ENCODE results near the gene ZNF467. TPM values are rescaled to one million over a fixed set of nuclear protein-coding genes. Genes with fewer than 3 reads are reported as not detected.

Gene ZNF467
- total RNA-seq, 1 donor from 2014 or later: 2.3 TPM

DNA sequence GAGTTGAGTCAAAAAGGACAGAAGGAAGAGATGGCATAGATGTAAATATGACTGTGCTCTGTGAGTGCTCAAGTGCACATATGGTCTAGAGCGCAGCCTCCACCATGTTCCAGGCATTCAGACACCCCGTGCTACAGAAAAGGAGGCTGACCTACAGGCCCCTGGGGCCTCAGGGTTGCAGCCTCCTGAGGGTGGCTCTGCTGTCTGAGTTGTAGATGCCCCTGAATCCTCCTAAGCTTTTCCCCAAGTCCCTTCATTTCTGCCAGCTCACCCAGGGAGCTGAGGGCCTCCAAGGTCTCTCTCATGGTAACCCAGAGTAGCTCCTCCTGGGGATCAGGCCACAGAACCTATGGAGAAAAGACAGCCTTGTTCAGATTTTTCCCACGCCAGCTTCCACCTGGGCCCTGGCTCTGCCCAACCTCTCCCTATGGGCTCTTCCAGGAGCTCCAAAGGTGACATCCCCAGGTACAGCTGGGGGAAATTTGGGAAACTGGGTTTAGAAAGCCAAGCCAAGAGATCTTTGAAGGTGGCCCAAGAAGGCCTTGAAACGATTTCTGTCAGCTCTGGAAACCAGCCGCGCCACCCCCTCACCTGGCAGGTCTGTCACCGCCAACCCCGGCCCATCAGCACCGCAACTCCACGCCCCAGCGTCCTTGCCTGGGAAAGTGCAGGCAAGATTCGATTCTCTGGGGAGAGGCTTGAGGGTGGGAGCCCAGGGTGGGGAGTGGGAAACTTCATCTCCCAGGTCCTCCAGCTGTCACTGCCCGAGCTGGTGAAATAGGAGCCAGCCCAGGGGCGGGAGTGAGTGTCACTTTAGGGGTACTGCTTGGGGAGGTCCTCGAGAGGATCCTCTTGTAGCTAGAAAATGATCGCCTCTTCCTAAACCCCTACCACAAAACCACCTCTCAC is 2.4 kb downstream of the ZNF467 start:
- H3K4me1 Mint-ChIP-seq: peaks cover 17% of the 10 kb centered on the region
- H3K27me3 Mint-ChIP-seq (ENCODE audit: low read depth): peaks cover 65% of the 10 kb centered on the region
- H3K9me3 Mint-ChIP-seq: no peaks in the 10 kb centered on the region
- H3K27ac Mint-ChIP-seq (ENCODE audit: unreplicated experiment): no peak overlapping the region
- peaks cover 3% of the 10 kb centered on the region for H3K36me3 Mint-ChIP-seq (ENCODE audit: low read depth)
- TF ChIP-seq, protein P1, sequence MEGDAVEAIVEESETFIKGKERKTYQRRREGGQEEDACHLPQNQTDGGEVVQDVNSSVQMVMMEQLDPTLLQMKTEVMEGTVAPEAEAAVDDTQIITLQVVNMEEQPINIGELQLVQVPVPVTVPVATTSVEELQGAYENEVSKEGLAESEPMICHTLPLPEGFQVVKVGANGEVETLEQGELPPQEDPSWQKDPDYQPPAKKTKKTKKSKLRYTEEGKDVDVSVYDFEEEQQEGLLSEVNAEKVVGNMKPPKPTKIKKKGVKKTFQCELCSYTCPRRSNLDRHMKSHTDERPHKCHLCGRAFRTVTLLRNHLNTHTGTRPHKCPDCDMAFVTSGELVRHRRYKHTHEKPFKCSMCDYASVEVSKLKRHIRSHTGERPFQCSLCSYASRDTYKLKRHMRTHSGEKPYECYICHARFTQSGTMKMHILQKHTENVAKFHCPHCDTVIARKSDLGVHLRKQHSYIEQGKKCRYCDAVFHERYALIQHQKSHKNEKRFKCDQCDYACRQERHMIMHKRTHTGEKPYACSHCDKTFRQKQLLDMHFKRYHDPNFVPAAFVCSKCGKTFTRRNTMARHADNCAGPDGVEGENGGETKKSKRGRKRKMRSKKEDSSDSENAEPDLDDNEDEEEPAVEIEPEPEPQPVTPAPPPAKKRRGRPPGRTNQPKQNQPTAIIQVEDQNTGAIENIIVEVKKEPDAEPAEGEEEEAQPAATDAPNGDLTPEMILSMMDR (conservative IDR thresholded peaks at IDR 0.05): no peak
- peak overlapping the region; percentile 66 for H3K4me3 Mint-ChIP-seq
- DNase-seq (ENCODE audit: low read depth, low spot score): no peak

DNA sequence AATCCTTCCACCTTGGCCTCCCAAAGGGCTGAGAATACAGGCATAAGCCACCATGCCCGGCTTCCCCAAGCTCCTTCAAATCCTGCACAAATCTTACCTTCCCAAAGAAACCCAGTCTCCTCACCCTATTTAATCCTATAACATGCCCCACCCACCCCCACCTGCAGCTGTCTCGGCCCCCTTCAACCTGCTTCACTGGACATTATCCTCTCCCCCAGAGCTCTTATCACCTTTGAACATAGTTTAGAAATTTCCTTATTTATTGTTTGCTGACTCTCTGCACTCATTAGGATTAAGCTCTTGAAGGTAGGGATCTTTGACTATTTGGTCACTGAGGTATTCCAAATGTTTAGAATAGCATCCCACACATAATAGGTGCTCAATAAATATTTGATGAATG is 3.5 kb downstream of the ZNF467 start:
- TF ChIP-seq, protein P1 (conservative IDR thresholded peaks at IDR 0.05): no peak
- no peak for DNase-seq (ENCODE audit: low read depth, low spot score)
- Mint-ChIP-seq H3K36me3 (ENCODE audit: low read depth) (peaks cover 3% of the 10 kb centered on the region), H3K4me1 (peaks cover 16% of the 10 kb centered on the region), H3K9me3 (no peaks in the 10 kb centered on the region), H3K4me3 (no peak overlapping the region), H3K27ac (ENCODE audit: unreplicated experiment) (no peak overlapping the region), H3K27me3 (ENCODE audit: low read depth) (peaks cover 70% of the 10 kb centered on the region)

DNA sequence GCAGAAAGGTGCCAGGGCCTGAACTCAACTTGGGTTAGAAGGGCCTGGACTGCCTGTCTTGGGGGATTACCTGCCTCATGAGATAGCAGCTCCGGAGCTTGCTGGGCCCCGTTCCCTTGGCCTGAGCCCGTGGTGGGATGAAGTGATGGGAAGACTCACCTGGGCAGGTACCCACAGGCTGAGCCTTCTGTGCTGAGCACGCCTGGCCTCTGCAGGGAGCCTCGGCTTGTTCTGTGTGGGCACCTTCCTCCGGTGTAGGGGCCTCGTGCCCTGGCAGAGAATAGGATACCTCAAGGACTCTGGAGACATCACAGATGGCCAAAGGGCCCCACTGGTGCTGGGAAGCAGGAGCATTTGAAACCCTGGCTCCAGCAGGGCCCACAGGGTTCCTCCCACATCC is 4.5 kb downstream of the ZNF467 start:
- Mint-ChIP-seq H3K36me3 (ENCODE audit: low read depth) (peaks cover 3% of the 10 kb centered on the region), H3K4me3 (no peak overlapping the region), H3K4me1 (peaks cover 10% of the 10 kb centered on the region), H3K9me3 (no peaks in the 10 kb centered on the region), H3K27ac (ENCODE audit: unreplicated experiment) (no peak overlapping the region), H3K27me3 (ENCODE audit: low read depth) (peaks cover 71% of the 10 kb centered on the region)
- TF ChIP-seq, protein P1 (conservative IDR thresholded peaks at IDR 0.05): no peak
- no peak for DNase-seq (ENCODE audit: low read depth, low spot score)

DNA sequence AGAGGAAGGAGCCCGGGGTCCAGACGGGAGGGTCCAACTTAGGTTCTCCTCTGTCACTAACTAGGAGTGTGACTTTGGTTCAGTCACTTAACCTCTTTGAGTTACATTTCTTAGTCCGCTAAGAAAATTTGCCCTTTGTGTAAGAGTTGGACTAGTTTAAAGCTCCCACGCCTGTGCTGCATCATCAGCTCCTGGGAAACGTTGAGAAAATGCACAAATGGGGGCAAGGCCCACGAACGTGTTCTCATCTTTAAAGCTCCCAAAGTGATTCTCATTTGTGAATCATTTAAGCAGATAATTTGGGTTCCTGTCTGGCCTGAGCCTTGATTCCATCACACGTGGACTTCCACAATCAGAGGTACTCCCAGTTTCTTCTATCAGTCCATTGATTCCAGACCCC is 6.3 kb downstream of the ZNF467 start:
- Mint-ChIP-seq H3K9me3 (no peaks in the 10 kb centered on the region), H3K4me1 (peaks cover 10% of the 10 kb centered on the region)

DNA sequence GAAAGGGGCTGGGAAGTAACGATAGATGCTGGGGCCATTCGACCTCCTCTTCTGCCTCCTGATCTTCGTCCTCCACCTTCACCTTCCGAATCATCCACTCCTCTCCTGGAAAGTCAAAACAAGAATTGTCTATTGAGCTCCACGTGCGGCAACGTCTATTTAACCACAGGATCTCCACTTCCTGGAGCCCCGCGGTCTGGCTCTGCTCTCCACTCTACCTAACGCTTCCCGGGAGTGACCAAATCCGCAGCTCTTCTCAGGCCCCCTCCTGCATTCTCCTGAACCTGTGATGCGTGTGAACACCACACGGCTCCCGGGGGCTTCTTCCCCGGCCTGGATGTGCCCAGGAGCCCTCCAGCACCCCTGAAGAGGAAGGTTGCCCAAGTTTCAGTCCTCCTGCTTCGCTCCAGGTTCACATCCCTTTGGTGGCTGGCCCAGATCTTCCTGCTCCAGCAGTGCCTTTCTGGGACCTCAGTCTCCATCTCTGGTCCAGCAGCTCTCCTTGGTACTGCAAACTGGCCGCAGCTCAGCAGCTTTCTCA is 7.2 kb downstream of the ZNF467 start:
- peaks cover 90% of the 10 kb centered on the region for H3K27me3 Mint-ChIP-seq (ENCODE audit: low read depth)
- peaks cover 10% of the 10 kb centered on the region for H3K4me1 Mint-ChIP-seq
- TF ChIP-seq, protein P1 (conservative IDR thresholded peaks at IDR 0.05): no peak

More for the DNA sequence above, 6.3 kb downstream of the ZNF467 start:
- DNase-seq (ENCODE audit: low read depth, low spot score): no peak
- no peak overlapping the region for H3K27ac Mint-ChIP-seq (ENCODE audit: unreplicated experiment)
- TF ChIP-seq, protein P1 (conservative IDR thresholded peaks at IDR 0.05): no peak
- H3K4me3 Mint-ChIP-seq: no peak overlapping the region
- H3K27me3 Mint-ChIP-seq (ENCODE audit: low read depth): peaks cover 87% of the 10 kb centered on the region
- peaks cover 6% of the 10 kb centered on the region for H3K36me3 Mint-ChIP-seq (ENCODE audit: low read depth)

More for the DNA sequence above, 7.2 kb downstream of the ZNF467 start:
- DNase-seq (ENCODE audit: low read depth, low spot score): no peak
- Mint-ChIP-seq H3K27ac (ENCODE audit: unreplicated experiment) (no peak overlapping the region), H3K36me3 (ENCODE audit: low read depth) (peaks cover 6% of the 10 kb centered on the region), H3K4me3 (peak overlapping the region; percentile 13), H3K9me3 (no peaks in the 10 kb centered on the region)

Measured in neural crest cell (in vitro differentiated cells).